ENCODE measurements around the gene RD3L.

Gene RD3L

GRCh38 chr14:103890821-103891666 lies 51.3 kb downstream of the RD3L start:
- no peak overlapping the region for H3K27ac ChIP-seq (ENCODE audit: low read length)
- H3K36me3 ChIP-seq (ENCODE audit: insufficient read depth, low read depth, low read length): no peaks in the 10 kb centered on the region
- H3K9ac ChIP-seq (ENCODE audit: low read depth, low read length): no peak overlapping the region
- H3K4me1 ChIP-seq (ENCODE audit: insufficient read depth, low read length): no peaks in the 10 kb centered on the region; the same call in 1 of the 2 replicates
- H3K4me3 ChIP-seq (ENCODE audit: low read length): no peak overlapping the region
- H3K27me3 ChIP-seq (ENCODE audit: insufficient read depth, low read length): no peaks in the 10 kb centered on the region
- no peaks in the 10 kb centered on the region for H3K9me3 ChIP-seq (ENCODE audit: insufficient read depth, low read depth, low read length)

Data from iPS-20b (cell line).